ENCODE data around the gene BNIPL.
A peak's percentile ranks its signal among the peaks of the same experiment; 100 is the strongest.

The BNIPL gene, protein sequence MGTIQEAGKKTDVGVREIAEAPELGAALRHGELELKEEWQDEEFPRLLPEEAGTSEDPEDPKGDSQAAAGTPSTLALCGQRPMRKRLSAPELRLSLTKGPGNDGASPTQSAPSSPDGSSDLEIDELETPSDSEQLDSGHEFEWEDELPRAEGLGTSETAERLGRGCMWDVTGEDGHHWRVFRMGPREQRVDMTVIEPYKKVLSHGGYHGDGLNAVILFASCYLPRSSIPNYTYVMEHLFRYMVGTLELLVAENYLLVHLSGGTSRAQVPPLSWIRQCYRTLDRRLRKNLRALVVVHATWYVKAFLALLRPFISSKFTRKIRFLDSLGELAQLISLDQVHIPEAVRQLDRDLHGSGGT

DNA sequence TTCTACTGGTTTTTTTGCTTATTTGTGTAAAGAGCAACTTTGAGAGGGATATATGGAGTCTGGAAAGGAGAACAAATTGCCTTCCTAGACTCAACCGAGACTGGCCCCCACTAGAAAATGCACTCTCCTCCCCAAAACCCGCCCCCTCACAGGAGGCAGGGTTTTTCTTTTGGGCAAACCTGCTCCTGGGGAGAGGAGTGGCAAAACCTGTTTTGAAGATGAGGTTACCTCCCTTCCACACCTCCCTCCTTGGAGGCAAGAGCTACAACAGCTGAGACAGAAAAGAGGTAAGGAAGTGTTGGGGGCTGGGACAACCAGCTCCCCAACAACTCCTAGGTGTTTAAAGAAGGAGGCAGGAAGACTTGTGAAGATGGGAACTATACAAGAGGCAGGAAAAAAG is at the start of gene BNIPL:
BNIPL (plus strand) TSS at position 231 of the 400 bp plus-strand sequence; CDS start at position 371, 140 bp downstream.
- DNase-seq = no peak

DNA sequence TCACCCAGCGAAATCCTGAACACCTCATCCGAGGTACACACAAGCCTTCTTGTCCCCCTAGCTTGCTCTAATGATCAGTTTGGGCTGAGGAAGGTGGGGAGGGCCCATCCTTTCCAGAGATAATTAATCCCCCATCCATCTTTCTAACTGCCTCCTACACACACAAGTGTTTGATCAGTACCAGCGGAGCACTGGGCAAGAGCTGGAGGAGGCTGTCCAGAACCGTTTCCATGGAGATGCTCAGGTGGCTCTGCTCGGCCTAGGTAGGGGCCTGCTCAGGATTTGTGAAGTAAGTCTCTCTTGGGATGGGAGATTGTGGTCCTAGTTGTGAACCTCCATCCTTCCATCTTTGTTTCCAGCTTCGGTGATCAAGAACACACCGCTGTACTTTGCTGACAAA is 48.5 kb upstream of the BNIPL start:
- no peak for DNase-seq

DNA sequence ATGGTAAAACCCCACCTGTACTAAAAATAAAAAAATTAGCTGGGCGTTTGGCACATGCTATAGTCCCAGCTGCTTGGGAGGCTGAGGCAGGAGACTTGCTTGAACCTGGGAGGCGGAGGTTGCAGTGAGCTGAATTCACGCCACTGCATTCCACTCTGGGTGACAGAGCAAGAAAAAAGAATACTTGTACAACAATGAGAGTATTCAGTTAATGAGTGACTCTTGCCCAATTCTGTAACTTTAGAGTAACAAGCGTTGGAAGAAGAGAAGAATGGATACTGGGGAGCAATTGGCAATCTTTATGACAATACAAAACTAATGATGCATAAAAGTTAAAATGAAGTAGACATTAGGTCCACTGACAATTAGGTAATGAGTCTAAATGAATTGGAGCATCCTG is 43.8 kb upstream of the BNIPL start:
- no peak for DNase-seq

DNA sequence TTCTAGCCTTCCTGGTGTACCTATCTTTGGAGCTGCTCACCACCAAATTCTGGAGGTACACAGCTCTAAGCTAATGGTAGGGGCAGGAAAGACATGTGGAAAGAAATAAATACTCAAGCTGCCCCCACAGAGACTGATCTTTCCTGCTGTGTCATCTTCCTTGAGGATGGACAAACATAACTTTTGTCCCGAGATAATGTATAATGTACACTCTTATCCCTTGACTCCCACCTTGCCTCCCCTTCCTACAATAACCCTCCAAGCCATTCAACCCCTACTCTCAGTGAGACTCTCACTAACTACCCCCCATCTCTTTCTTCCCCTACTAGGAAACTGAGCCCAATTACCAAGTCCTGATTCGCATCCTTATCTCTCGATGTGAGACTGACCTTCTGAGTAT is 42.1 kb upstream of the BNIPL start:
- DNase-seq = no peak

DNA sequence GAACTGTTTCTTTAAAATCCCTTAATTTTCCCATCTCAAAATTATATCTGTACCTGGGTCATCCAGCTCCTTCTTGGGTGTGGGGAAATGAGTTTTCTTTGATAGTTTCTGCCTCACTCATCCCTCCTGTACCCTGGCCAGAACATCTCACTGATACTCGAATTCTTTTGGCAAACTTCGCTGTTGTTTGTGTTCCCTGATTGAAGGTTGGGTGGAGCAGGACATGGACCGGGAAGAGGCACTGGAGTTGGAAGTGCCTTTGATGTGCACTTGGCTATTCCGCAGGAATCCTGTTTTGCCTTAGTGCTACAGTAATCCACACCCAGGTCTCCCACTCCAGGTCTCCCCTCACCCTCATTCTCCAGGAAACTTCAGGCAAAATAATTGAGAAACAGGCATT is 40.9 kb upstream of the BNIPL start:
- no peak for DNase-seq

DNA sequence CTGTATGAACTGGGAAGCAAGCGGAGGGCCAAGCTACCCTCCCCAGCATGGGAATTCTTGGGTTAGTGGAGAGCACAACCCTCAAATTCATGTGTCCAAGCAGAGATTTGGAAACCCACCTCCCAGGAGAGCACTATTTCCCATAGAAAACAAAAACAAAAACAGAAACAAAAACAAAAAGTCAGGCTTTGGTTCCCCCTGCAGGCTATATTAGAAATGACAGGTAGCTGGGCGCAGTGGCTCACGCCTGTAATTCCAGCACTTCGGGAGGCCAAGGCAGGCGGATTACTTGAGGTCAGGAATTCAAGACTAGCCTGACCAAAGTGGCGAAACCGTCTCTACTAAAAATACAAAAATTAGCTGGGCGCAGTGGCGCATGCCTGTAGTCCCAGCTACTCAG is 40.5 kb upstream of the BNIPL start:
- no peak for DNase-seq

DNA sequence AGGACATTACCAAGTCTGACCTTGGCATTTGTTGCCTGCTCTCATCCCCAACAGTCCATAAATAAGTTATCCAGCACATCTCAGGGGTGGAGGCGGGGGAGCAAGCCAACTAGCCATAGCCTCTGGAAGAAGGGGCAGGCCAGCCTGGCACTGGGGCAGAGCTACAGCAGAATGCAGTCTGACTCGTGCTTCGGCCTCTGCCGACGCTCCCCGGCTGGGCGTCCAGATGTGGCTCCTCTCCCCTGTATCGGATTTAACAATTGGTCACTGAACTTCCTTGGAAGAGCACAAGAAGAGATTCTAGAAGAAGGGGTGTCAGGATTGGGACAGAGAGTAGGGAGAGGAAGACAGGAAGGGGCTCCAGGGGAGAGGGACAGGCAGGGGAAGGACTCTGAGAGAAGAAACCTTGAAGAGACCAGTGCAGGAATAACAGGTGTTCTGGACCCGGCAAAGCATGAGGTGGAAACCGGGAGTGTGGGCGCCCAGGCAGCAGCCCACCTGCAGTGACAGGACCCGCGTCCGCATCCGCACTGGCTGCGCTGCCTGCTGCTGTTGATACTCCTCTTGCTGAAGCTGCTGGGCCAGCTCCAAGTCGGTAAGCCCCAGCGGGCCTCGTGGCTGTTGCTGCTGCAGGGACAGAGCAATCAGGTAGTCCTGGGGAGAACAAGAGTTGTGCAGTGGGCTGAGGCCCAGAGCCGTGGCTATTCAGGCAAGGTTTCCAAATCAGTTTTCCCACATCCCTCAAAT is 39.1 kb upstream of the BNIPL start:
- no peak for DNase-seq

DNA sequence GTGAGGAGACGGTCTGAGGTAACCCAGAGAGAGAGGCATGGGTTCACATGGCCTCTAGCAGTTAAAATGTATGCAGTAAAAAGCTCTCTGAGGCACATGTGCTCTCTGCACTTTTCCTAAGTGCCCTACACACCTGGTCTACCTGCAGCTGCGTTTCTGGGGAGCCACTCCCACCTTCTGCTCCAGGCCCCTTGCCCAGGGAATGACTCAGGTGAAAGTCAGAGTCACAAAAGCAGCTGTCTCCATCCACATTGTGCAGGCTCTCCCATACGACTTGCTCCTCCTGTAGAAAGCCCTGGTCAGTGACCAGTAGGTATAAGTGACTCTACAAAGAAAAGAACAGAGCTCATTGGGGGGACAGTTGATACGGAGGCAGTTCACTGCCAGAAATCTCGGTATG is 38.4 kb upstream of the BNIPL start:
- no peak for DNase-seq

DNA sequence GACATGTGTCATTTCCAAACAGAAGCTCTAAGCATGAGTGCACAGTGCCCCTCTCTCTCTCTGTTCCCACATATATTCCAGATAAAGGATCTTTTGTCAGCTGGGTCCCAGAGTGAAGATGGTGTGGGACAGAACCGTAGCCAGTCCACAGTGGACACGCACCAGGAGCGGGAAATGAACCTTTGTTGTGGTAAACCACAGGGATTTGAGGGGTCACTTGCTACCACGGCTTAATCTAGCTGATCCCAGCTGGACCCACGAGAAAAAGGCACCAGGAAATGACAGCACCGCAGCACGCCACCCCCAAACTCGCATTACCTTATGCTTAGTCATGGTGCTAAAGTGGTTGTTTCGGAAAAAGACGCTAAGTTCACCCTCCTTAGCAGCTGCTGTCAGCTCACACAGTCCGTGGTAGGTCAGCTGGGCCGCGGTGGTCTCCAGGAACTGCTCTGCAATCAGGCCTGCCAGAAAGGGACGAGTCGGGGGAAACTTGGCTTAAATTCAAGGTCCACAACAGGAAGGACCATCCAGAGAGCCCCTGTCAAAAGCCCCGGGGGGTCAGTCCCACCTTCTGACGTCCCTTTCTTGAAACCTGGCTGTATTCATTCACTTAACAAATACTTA is 37.2 kb upstream of the BNIPL start:
- DNase-seq = no peak

DNA sequence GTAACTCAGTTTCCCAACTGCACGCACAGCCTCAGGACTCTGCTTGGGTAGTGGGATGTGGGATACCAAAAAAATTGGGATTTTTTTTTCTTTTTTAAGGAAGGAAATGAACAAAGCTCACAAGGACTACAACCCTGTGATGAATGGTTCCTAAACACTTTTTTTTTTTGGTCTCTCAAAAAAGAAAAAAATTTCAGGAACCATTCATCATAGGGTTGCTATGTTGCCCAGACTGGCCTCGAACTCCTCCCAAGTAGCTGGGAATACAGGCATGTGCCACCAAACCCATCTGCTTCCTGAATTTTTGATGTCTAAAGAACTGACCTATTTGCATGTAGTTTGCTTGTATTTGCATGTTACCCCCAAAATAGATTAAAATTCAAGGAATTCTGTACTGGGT is 36.5 kb upstream of the BNIPL start:
- DNase-seq = peak; percentile 94

DNA sequence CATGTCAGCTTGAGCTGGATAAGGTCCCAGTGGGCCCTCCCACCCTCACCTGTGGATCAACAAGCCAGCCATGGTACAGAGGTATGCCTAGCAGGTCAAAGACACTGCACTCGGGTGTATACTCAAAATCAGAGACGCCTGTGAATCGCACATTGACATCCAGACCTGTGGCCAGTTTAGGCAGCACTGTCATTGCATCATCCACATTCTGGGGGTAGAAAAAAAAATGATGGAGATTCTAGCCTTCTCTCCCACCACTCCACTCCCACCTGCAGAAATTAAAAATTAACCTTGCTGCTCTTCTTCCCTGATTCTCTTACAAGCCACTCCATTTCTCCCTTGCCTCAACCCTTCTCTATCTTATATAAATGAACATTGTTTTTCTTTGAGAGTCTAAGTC is 36.0 kb upstream of the BNIPL start:
- DNase-seq = no peak

DNA sequence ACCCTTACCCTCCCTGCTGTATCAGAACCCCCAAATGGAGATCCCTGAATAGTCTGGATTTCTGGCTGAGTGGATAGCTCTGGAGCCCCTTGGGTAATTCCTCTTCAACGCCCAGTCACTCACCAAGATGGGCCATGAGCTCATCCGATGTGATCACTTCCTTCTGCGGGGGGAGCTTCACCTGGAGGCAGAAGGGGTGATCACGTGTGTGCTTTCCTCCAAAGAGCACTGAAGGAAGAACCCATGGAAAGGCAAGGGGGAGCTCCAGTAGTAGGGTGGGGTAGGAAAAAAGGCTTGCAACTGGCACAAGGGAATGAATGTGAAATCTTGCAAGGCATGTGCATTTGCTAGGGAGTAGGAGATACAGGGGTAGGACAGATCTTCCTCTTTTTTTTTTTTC is 34.8 kb upstream of the BNIPL start:
- no peak for DNase-seq

DNA sequence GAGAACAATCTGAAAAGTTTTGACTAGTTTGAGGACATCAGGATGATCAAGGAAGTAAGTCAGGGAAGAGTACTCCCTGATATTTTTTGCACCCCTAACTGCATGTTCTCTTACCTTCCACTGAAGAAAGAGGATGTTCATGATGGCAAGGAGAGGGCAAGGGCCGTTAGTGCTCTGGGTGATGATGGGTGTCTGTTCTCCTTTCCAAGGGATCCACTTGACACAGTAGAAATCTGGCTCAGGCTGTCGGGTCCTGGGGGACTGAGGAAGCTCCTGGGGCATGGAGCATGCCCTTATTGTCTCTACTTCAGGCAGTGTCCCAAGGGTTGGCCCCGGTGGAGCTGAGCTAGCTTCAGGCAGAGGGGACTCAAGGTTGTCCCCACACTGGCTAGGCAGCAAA is 34.3 kb upstream of the BNIPL start:
- DNase-seq = no peak

DNA sequence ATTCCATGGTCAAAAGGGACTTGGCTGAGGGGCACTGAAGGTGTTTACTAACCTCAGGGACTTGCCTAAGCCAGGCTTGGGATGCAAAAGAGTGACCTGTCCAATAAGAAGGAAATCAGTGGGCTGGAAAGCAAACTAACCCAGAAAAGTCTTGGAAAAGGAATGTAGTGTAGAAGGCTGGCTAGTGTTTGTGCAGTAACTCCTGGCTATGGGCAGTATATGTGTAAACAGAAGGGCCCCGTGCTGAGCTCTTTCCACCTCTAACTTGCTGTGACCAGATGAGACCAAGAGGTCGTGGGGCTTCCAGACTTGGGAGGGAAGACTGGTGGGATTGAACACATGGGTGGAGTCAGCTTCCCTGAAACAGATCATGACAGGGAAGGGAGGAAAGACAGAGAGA is 33.8 kb upstream of the BNIPL start:
- no peak for DNase-seq

DNA sequence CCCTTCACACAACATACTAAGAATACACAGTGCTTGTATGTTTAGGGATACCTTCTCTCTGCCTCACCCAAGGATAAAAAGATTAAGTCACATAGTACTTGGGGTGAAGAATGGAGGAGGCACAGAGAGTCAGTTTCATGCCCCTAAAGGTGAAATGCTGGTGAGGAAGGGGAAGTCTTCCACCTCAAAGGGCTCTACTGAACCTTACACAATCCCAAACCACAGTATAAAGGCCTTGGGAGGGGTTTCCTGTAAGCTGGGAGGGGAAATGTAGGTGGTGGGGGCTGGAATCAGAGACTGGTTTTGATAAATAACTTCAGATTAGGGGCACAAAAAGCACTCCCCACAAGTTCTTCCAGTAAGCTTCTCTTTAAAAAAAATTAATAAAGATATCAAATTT is 33.2 kb upstream of the BNIPL start:
- no peak for DNase-seq

DNA sequence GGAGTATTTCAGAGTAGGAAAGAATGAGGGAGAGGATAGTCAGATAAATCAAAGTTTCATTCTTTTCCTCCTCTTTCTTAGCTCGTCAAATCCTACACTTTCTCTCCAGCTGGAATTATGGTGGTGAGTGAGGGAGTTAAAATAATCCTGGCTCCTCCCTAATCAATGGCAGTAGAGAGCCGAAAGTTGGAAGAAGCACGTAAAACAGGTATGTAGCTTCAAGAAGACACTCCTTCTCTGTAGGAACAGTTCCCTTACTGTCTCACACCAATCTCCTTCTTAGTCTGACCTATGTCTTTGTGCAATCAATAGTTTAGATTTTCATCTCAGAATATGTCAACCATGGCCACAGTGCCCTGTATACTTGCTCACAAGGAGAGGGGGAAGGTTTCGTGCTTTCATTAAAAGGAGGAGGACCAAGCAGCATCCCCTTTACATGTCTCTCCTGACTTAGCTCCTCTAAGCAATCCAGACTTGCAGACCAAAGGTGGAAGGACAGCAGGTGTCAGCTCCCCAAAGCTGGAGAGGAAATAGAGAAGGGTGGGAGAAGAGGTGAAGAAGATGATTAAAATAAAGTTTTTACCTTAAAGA is 30.6 kb upstream of the BNIPL start:
- DNase-seq = peak; percentile 65

DNA sequence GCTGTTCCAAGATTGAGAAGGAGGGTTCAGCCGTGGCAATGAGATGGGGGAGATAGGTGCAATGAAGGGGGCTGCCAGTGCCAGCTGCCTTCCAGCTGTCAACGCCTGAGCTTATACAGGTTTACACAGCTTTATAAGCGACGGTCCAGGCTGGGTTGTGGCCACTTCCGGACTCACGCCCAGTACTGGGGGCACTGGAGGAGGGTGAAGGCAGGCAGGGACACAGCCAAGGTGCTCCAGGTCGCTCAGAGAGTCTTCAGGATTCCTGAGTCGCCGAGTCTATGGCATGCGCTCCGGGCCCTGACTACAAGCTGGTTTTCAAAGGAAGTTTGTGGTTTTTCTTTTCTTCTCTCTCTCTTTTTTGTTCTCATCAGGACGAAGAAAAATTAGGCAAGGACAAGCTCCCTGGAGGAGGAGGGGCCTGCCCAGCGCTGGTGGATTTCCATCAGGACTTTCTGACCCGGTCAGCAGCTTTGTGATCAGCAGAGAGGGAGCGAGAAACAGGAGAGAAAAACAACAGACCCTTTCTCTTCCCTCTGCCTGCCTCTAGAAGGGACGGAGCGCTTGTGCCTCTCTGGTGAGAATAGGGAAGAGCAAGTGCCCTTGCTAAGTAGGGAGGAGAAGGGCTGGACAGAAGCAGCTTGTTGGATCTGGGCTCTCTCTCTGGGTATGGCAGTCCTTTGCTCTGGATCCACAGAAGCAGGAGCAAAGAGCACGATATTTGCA is 29.9 kb upstream of the BNIPL start, which contains the start of gene MINDY1:
MINDY1 (minus strand) TSS at position 576 of the 726 bp plus-strand sequence. CDS start 4,285 bp downstream, outside the sequence.
- DNase-seq = peak; percentile 98

DNA sequence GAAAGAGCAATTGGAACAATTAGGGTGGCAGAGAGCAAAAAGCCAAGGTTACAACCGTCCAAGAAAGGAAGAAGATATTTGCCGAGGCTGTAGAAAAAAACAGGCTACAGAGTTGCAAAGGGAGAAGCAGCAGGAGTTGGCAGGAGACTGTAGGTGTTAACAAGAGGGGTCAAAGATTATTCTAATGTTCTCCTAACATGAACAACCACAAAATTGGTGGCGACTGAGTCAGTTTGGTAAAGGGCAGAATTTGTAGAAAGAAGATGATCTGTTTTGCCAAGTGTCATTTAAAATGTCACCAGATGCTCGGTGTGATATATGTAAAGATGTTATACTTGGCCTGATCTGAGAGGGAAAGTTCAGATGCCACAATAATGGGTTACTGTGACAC is 28.5 kb upstream of the BNIPL start:
- no peak for DNase-seq

DNA sequence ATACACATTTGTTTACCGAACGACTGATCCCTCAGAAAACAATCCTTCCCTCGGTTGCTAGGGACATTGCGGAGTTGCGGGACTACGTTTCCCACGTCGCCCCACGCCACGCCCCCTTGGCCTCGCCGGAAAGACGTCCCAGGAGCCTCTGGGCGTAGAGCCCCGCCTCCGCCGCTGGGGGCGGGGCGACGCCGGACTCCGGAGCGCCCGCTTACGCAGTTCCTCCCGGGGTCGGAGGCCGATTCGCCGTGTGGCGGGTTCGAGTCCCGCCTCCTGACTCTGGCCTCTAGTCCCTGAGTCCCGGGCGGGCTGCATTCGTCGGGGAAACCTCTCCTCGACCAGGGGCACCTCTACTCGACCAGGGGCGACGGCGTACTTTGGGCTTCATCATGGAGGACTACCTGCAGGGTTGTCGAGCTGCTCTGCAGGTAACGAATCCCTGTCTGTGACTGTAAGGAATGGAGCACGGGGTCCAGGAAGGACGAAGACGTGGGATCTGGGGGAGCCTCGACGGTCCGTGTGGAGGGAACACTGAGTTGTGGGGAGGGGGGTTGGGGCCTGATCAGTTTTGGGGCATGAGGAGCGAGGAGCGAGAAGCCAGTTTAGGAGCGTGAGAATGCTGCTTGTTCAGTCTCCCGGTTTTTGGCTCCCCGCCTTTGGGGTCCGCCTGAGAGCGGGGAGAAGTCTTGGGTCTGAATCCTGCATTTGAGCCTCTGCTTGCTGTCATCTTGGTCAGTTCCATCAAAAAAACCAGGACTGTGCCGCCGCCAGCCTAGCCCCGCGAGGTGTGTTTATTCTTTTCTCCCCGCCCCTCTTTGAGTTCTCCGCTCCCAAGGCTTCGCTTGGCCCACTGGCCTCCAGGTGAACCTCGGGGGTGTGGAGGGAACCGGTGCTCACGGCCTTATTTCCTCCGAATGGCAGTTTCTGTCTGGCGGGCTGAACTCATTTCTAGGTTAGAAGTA is 27.9 kb upstream of the BNIPL start, which contains the start of gene PRUNE1:
PRUNE1 (plus strand) TSS at position 206 of the 962 bp plus-strand sequence; CDS start at position 390, 184 bp downstream.
- DNase-seq = peak; percentile 98

DNA sequence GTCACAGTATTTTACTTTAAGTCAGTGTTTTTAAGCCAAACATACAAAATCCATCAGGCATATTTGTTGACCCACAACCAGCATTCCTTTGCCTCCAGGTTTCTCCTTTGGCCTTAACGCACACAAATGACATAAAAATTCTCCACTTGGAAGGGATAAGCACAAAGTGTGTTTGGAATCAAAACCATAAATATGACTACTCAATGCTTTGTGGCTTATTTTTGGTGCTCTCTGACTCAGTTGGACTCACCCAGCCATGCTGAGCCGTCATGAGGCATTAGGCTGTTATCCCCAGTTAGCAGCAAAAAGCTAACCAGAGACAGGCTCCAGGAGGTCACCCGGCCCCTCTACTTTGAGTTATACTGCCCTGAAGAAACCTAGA is 27.2 kb upstream of the BNIPL start:
- DNase-seq = no peak

DNA sequence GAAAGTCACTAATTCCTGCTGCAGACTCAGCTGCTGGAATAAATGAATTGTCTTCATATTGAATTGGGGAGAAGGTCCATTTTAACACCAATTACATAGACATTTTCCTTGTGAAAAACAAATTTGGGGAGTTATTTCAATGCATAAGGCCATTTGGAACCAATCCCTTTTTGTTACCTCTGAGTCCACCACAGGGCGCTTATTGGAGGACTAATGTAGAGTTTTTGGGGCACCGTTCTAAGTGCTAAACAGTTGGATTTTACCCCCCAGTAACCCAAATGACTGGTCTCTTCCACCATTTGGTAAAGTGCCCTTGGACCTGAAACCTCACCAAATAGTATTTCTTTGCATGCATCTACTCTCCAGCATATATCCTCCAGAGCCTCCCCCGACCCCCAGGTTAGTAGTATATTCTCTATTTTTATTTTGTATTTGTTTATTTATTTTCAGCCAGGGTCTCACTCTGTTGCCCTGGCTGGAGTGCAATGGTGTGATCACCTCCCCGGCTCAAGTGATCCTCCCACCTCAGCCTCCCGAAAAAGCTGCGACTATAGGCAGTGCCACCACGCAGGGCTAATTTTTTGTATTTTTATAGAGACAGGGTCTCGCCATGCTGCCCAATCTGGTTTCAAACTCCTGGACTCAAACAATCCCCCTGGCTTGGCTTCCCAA is 26.6 kb upstream of the BNIPL start:
- no peak for DNase-seq
